ENCODE results near the gene SPATA2. TPM values are rescaled to one million over a fixed set of nuclear protein-coding genes. Genes with fewer than 3 reads are reported as not detected.
"Not testable (repeated sequence)": the region's sequence is repeated elsewhere in the genome, so short reads cannot be mapped to it uniquely, and the experiment has no call there.

SPATA2 gene
- total RNA-seq, 2 experiments from 2014 or later = 7.9 to 8.6 TPM

GRCh38 chr20:49861232-49861631 is 54.1 kb downstream of the SPATA2 start:
- H3K4me3 Mint-ChIP-seq; H3K27ac Mint-ChIP-seq; DNase-seq; H3K27me3 Mint-ChIP-seq; intact Hi-C loops (cut with micrococcal nuclease); H3K9me3 Mint-ChIP-seq; H3K4me1 Mint-ChIP-seq (ENCODE audit: low read depth): not testable (repeated sequence)
- ChIA-PET CTCF (interaction anchor here (1.5 kb wide), 1 partner anchor 251 kb away, joined by 3 read pairs; no protein-coding TSS in a partner anchor), POLR2A (interaction anchor here (0.8 kb wide), 1 partner anchor 249 kb away, joined by 3 read pairs; no protein-coding TSS in a partner anchor)
- peaks cover 26% of the 10 kb centered on the region for H3K36me3 Mint-ChIP-seq

GRCh38 chr20:49859807-49860206 is 55.5 kb downstream of the SPATA2 start:
- Mint-ChIP-seq H3K27ac (no peak overlapping the region), H3K9me3 (no peaks in the 10 kb centered on the region), H3K4me1 (ENCODE audit: low read depth) (no peaks in the 10 kb centered on the region), H3K4me3 (no peak overlapping the region), H3K36me3 (peaks cover 30% of the 10 kb centered on the region), H3K27me3 (no peaks in the 10 kb centered on the region)
- POLR2A ChIA-PET = no interaction called here
- no peak for DNase-seq
- intact Hi-C loops (cut with micrococcal nuclease) = no loop called here
- CTCF ChIA-PET = interaction anchor here (1.3 to 1.6 kb wide), 2 partner anchors 12 to 14 kb away, joined by 3 to 8 read pairs; no protein-coding TSS in a partner anchor

- intact Hi-C loops (cut with micrococcal nuclease) = no loop called here
- no peak for DNase-seq
- Mint-ChIP-seq H3K4me3 (no peak overlapping the region), H3K36me3 (peaks cover 24% of the 10 kb centered on the region), H3K4me1 (ENCODE audit: low read depth) (no peaks in the 10 kb centered on the region), H3K27me3 (no peaks in the 10 kb centered on the region), H3K27ac (no peak overlapping the region), H3K9me3 (no peaks in the 10 kb centered on the region)
- ChIA-PET POLR2A (no interaction called here), CTCF (interaction anchor here (1.1 to 1.6 kb wide), 3 partner anchors 11 to 13 kb away, joined by 3 to 8 read pairs (median 3); no protein-coding TSS in a partner anchor)
Observed at GRCh38 chr20:49859011-49859410, 56.3 kb downstream of the SPATA2 start.

GRCh38 chr20:49858076-49858585 is 57.2 kb downstream of the SPATA2 start:
- intact Hi-C loops (cut with micrococcal nuclease) = no loop called here
- Mint-ChIP-seq H3K36me3 (peaks cover 24% of the 10 kb centered on the region), H3K27me3 (no peaks in the 10 kb centered on the region), H3K4me3 (no peak overlapping the region), H3K4me1 (ENCODE audit: low read depth) (no peaks in the 10 kb centered on the region), H3K27ac (no peak overlapping the region), H3K9me3 (no peaks in the 10 kb centered on the region)
- ChIA-PET CTCF (interaction anchor here (1.1 kb wide), 1 partner anchor 12 kb away, joined by 3 read pairs; no protein-coding TSS in a partner anchor), POLR2A (no interaction called here)
- DNase-seq = no peak

- H3K36me3 Mint-ChIP-seq = peaks cover 24% of the 10 kb centered on the region
Observed at GRCh38 chr20:49856904-49857303, 58.4 kb downstream of the SPATA2 start.

GRCh38 chr20:49854190-49854875 is 61.0 kb downstream of the SPATA2 start:
- H3K36me3 Mint-ChIP-seq = peaks cover 23% of the 10 kb centered on the region
- H3K4me3 Mint-ChIP-seq = no peak overlapping the region
- DNase-seq = no peak
- H3K4me1 Mint-ChIP-seq (ENCODE audit: low read depth) = no peaks in the 10 kb centered on the region
- H3K9me3 Mint-ChIP-seq = no peaks in the 10 kb centered on the region
- ChIA-PET POLR2A (no interaction called here), CTCF (interaction anchor here (1.6 kb wide), 1 partner anchor 242 kb away, joined by 8 read pairs; no protein-coding TSS in a partner anchor)
- intact Hi-C loops (cut with micrococcal nuclease) = no loop called here
- no peak overlapping the region for H3K27ac Mint-ChIP-seq
- H3K27me3 Mint-ChIP-seq = no peaks in the 10 kb centered on the region

More at GRCh38 chr20:49856904-49857303, 58.4 kb downstream of the SPATA2 start:
- Mint-ChIP-seq H3K4me3 (no peak overlapping the region), H3K9me3 (no peaks in the 10 kb centered on the region), H3K27me3 (no peaks in the 10 kb centered on the region), H3K27ac (no peak overlapping the region), H3K4me1 (ENCODE audit: low read depth) (no peaks in the 10 kb centered on the region)
- POLR2A ChIA-PET = no interaction called here
- CTCF ChIA-PET = interaction anchor here (0.8 to 2.5 kb wide), 2 partner anchors 11 to 248 kb away, joined by 3 to 15 read pairs; no protein-coding TSS in a partner anchor
- intact Hi-C loops (cut with micrococcal nuclease) = no loop called here
- no peak for DNase-seq

GRCh38 chr20:49853640-49854039 is 61.7 kb downstream of the SPATA2 start:
- H3K36me3 Mint-ChIP-seq = peaks cover 27% of the 10 kb centered on the region
- ChIA-PET CTCF (interaction anchor here (0.9 to 1.6 kb wide), 2 partner anchors 34 to 241 kb away, joined by 3 to 8 read pairs; no protein-coding TSS in a partner anchor), POLR2A (no interaction called here)
- no peak for DNase-seq
- H3K27me3 Mint-ChIP-seq = no peaks in the 10 kb centered on the region
- no peak overlapping the region for H3K4me3 Mint-ChIP-seq
- H3K9me3 Mint-ChIP-seq = no peaks in the 10 kb centered on the region
- intact Hi-C loops (cut with micrococcal nuclease) = no loop called here
- no peak overlapping the region for H3K27ac Mint-ChIP-seq
- H3K4me1 Mint-ChIP-seq (ENCODE audit: low read depth) = no peaks in the 10 kb centered on the region

Other genes with a start within 250 kb of the SPATA2 start
- gene B4GALT5, start 201.7 kb downstream of the SPATA2 start, total RNA-seq = 10 to 100 TPM; 20.9 to 21.4 TPM
- gene SLC9A8, start 102.7 kb downstream of the SPATA2 start, total RNA-seq = 10 to 100 TPM; 11.5 to 13.0 TPM
- gene RNF114, start 20.9 kb upstream of the SPATA2 start, total RNA-seq = 10 to 100 TPM; 72.1 to 72.4 TPM
- gene SNAI1, start 67.5 kb upstream of the SPATA2 start, total RNA-seq = under 1 TPM in 1 of 2 experiments, not detected in 1; 0.27 TPM
- 100 to 1,000 TPM; 167 to 172 TPM for gene UBE2V1, start 197.6 kb upstream of the SPATA2 start, total RNA-seq
- gene PEDS1, start 238.2 kb upstream of the SPATA2 start, total RNA-seq = 10 to 100 TPM; 15.0 to 16.9 TPM